Activated T-helper 2 cell treated with anti-CD3 and anti-CD28 coated beads, Interferon-gamma antibody, Interleukin-2, Interleukin-4, amounts not matched to agents 10 μg/mL and 5 μg/mL and 100 μg/mL, durations not matched to agents 14 hours and 24 hours and 36 hours (primary cell): ENCODE measurements around the gene FAM163A. TPM values are rescaled to one million over a fixed set of nuclear protein-coding genes. Genes with fewer than 3 reads are reported as not detected.

Source experiments
- DNase-seq: peaks from one replicate; pipeline ENCODE4 v3.0.0; 2021; ENCODE audit warnings: low spot score
- H3K27ac Mint-ChIP-seq: one replicate; pipeline ENCODE4 v1.8.0; 2021; ENCODE audit warnings: mixed read lengths
- H3K27me3 Mint-ChIP-seq: one replicate; pipeline ENCODE4 v1.8.0; 2021; ENCODE audit warnings: low read depth, mixed read lengths
- H3K36me3 Mint-ChIP-seq: one replicate; pipeline ENCODE4 v1.8.0; 2021; ENCODE audit warnings: low read depth, mixed read lengths
- H3K4me1 Mint-ChIP-seq: one replicate; pipeline ENCODE4 v1.8.0; 2021; ENCODE audit warnings: low read depth, mixed read lengths
- H3K4me3 Mint-ChIP-seq: one replicate; pipeline ENCODE4 v1.8.0; 2021; ENCODE audit warnings: low read depth, mild to moderate bottlenecking, moderate library complexity, mixed read lengths
- H3K9me3 Mint-ChIP-seq: one replicate; pipeline ENCODE4 v1.8.0; 2021; ENCODE audit warnings: mixed read lengths
- intact Hi-C: fragments of 100-400 bp; cut with micrococcal nuclease; formaldehyde crosslinking; loops from one replicate; pipeline ENCODE4 v1.15.1; 2023
- total RNA-seq: library from RNA; stranded (reverse); gene quantifications from 2 replicates; pipeline ENCODE4 v1.2.3, GENCODE V29; 2022

The FAM163A gene
- total RNA-seq, 1 donor from 2014 or later = not detected

DNA sequence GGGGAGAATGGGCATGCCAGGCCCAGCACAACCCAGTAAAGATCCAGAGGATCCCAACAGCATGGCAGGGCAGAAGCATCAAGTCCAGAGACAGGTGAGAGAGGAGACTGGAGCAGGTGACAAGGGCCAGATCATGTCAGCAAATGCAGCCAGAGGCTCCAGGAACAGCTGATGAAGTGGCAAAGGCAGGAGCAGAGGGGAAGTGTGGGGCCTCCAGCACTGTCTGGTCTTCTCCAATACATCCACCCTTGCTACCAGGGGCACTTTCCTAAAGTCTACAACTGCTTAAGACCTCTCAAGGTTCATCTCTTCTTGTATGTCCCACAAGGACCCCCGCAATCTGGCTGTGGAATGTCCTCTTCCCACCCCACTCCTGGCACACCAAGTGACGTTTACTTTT is 17.4 kb downstream of the FAM163A start:
- Mint-ChIP-seq H3K36me3 (no peaks in the 10 kb centered on the region), H3K4me3 (no peak overlapping the region), H3K27me3 (peaks cover 8% of the 10 kb centered on the region), H3K27ac (no peak overlapping the region), H3K9me3 (no peaks in the 10 kb centered on the region), H3K4me1 (no peaks in the 10 kb centered on the region)
- intact Hi-C loops = no loop called here
- DNase-seq = no peak

DNA sequence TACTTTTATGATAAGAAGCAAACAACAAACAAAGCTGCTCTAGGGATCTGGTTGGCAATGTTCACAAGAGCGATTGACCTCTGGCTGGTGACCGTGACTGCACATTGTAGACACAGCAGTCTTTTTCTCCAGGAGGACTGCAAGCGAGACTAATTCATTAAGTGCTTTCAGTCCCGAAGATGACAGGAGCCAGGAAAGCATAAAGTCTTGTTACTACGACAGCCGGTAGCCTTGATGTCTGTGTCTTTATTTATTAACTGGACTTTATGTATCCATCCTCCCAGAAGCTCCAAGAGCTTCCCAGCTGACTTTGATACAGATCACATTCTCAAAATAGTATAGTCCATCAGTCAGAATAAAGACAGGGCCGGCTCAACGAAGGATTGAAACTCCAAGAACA is 18.2 kb downstream of the FAM163A start:
- Mint-ChIP-seq H3K4me3 (no peak overlapping the region), H3K4me1 (no peaks in the 10 kb centered on the region), H3K36me3 (no peaks in the 10 kb centered on the region), H3K27me3 (peaks cover 8% of the 10 kb centered on the region), H3K27ac (no peak overlapping the region), H3K9me3 (no peaks in the 10 kb centered on the region)
- DNase-seq = no peak
- intact Hi-C loops = no loop called here

DNA sequence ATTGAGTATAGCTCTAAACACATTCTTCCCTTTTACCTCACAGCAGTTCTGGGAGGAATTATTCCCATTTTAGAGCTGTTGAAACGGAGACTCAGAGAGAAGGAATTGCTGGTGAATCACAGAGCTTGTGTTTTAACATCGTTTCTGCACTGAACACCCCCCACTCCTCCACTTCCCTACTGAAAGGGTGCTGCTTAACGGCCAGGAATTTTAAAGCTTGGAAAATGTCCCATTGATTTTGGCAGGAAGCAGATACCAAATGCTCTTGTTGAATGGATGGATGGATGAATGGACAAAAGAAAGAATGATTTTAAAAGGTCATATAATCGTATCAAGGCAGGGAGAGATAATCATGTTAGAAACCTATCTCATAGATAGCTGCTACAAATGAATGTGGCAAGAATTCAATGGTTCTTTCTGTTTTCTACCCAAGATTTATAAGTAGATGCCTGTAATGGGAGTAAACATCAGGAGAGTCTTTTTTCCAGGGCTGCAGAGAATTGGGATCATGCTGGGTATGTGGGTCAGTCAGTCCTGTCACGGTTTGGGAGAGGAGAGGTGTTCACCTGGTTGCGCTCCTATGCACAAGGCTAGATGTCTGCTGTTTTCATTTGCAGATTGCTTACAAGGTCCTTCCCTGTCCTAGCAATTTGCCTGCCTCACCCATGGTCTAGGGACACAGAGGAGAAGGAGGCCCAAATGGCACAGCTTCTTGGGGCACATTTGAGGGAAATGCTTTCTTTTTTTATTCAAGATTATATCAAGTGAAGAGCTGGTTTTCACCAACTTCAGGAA is 19.0 kb downstream of the FAM163A start:
- intact Hi-C loops = no loop called here

GRCh38 chr1:179767177-179767581 is 24.1 kb downstream of the FAM163A start:
- no peaks in the 10 kb centered on the region for H3K4me1 Mint-ChIP-seq
- H3K27me3 Mint-ChIP-seq = peaks cover 6% of the 10 kb centered on the region
- no peak overlapping the region for H3K27ac Mint-ChIP-seq
- no peak for DNase-seq
- no peaks in the 10 kb centered on the region for H3K36me3 Mint-ChIP-seq
- H3K4me3 Mint-ChIP-seq = no peak overlapping the region
- H3K9me3 Mint-ChIP-seq = no peaks in the 10 kb centered on the region
- intact Hi-C loops = no loop called here

More for the DNA sequence above, 19.0 kb downstream of the FAM163A start:
- Mint-ChIP-seq H3K4me3 (no peak overlapping the region), H3K4me1 (no peaks in the 10 kb centered on the region), H3K9me3 (no peaks in the 10 kb centered on the region), H3K27me3 (peaks cover 8% of the 10 kb centered on the region), H3K36me3 (no peaks in the 10 kb centered on the region), H3K27ac (no peak overlapping the region)
- DNase-seq = no peak

DNA sequence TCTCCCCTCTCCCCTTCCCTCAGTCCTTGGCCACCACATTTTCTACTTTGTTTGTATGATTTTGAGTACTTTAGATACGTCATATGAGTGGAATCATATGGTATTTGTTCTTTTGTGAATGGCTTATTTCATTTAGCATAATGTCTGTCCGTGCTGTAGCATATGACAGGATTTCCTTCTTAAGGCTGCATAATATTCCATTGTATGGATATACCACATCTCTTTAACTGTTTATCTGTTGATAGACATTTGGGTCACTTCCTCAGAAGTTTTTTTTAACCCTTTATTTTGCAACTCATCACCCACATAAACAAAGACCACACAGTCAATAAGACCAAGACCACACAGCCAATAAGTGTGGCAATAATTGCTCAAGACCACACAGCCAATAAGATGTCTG is 24.9 kb downstream of the FAM163A start:
- Mint-ChIP-seq H3K4me3 (no peak overlapping the region), H3K4me1 (no peaks in the 10 kb centered on the region), H3K36me3 (no peaks in the 10 kb centered on the region), H3K27me3 (peaks cover 6% of the 10 kb centered on the region), H3K9me3 (no peaks in the 10 kb centered on the region), H3K27ac (no peak overlapping the region)
- DNase-seq = no peak
- intact Hi-C loops = no loop called here

GRCh38 chr1:179770887-179771502 is 27.9 kb downstream of the FAM163A start:
- H3K27ac Mint-ChIP-seq = no peak overlapping the region
- intact Hi-C loops = no loop called here

DNA sequence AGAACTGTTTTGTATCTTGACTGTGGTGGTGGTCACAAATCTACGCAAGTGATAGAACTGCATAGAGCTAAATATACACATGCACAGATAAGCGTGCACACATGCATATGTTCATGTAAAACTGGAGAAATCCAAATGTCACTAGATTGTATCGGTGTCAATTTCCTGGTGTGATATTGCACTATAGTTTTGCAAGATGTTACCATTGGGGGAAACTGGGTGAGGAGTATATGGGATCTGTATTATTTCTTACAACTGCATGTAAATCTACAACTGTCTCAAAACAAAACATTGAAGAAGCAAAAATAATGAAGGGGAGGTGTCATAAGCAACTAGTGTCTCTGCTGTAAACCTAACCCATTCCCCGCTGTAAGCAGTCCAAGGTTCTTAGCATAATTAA is 30.2 kb downstream of the FAM163A start:
- Mint-ChIP-seq H3K4me3 (no peak overlapping the region), H3K9me3 (no peaks in the 10 kb centered on the region), H3K27ac (no peak overlapping the region), H3K36me3 (no peaks in the 10 kb centered on the region), H3K4me1 (no peaks in the 10 kb centered on the region), H3K27me3 (no peaks in the 10 kb centered on the region)
- DNase-seq = no peak
- intact Hi-C loops = no loop called here

More at GRCh38 chr1:179770887-179771502, 27.9 kb downstream of the FAM163A start:
- no peaks in the 10 kb centered on the region for H3K9me3 Mint-ChIP-seq
- no peaks in the 10 kb centered on the region for H3K4me1 Mint-ChIP-seq
- H3K27me3 Mint-ChIP-seq = no peaks in the 10 kb centered on the region
- no peak overlapping the region for H3K4me3 Mint-ChIP-seq
- no peaks in the 10 kb centered on the region for H3K36me3 Mint-ChIP-seq
- no peak for DNase-seq

DNA sequence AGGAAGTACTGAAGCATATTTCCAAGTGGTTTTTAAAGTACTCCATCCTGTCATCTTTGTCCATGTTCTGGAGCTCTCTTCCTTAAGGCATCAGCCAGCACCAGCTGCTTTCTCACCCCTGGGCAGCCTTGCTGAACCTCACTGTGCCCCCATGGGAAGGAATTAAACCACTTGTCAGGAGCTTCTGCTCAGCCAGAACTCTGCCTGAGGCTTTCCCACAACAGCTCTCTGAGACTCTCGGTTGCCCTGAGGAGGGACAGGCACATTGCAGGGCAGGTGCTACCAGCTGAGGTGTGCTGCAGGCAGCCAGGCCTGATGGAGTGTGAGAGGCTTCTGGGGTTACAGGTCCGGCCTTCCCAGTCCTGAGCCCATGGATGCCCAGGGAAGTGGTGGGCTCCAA is 30.9 kb downstream of the FAM163A start:
- H3K36me3 Mint-ChIP-seq = no peaks in the 10 kb centered on the region
- DNase-seq = no peak
- intact Hi-C loops = no loop called here
- H3K4me1 Mint-ChIP-seq = no peaks in the 10 kb centered on the region
- no peak overlapping the region for H3K27ac Mint-ChIP-seq
- H3K4me3 Mint-ChIP-seq = no peak overlapping the region
- peaks cover 2% of the 10 kb centered on the region for H3K27me3 Mint-ChIP-seq
- no peaks in the 10 kb centered on the region for H3K9me3 Mint-ChIP-seq

DNA sequence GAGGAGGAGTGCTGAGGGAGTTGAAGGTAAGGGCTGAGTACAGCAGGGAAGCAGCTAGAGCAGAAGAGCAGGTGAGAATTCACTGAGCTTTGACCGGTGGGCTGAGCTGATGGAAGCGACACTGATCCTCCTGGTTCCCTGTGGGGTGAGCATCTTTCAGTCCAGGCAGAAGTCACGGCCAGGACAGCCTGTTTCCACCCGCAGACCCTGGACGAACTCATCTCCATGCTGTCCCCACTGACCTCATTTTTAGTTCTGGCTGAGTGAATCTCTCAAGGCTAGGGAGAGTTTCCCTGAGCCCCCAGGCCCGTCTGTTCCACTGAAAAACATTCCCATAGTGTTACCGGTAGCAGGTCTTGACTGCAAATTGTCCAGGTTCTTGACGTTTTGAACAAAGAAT is 31.5 kb downstream of the FAM163A start:
- Mint-ChIP-seq H3K4me3 (no peak overlapping the region), H3K36me3 (no peaks in the 10 kb centered on the region), H3K27ac (no peak overlapping the region), H3K27me3 (peaks cover 2% of the 10 kb centered on the region), H3K4me1 (no peaks in the 10 kb centered on the region), H3K9me3 (no peaks in the 10 kb centered on the region)
- DNase-seq = no peak
- intact Hi-C loops = no loop called here

GRCh38 chr1:179775009-179775408 is 31.9 kb downstream of the FAM163A start:
- H3K4me1 Mint-ChIP-seq = no peaks in the 10 kb centered on the region
- H3K36me3 Mint-ChIP-seq = no peaks in the 10 kb centered on the region
- H3K9me3 Mint-ChIP-seq = no peaks in the 10 kb centered on the region
- no peak for DNase-seq
- peaks cover 2% of the 10 kb centered on the region for H3K27me3 Mint-ChIP-seq
- no peak overlapping the region for H3K4me3 Mint-ChIP-seq
- intact Hi-C loops = no loop called here
- no peak overlapping the region for H3K27ac Mint-ChIP-seq

DNA sequence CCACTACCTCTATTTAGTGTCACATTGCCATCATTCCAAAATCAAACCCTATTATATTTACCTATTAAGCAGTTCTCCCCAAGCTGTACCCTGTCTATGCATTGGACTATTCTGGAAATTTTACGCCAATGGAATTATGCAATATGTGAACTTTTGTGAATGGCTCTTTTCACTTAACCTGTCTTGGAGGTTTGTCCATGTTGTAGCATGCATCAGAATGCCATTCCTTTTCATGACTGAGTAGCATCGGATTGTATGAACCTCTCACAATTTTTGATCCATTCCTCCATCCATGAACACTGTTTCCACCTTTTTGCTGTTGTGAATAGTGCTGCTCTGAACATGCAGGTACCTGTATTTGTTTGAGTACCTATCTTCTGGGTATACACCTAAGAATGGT is 33.7 kb downstream of the FAM163A start:
- Mint-ChIP-seq H3K36me3 (no peaks in the 10 kb centered on the region), H3K9me3 (no peaks in the 10 kb centered on the region), H3K27me3 (peaks cover 2% of the 10 kb centered on the region), H3K4me1 (no peaks in the 10 kb centered on the region), H3K4me3 (no peak overlapping the region), H3K27ac (no peak overlapping the region)
- no peak for DNase-seq
- intact Hi-C loops = no loop called here

DNA sequence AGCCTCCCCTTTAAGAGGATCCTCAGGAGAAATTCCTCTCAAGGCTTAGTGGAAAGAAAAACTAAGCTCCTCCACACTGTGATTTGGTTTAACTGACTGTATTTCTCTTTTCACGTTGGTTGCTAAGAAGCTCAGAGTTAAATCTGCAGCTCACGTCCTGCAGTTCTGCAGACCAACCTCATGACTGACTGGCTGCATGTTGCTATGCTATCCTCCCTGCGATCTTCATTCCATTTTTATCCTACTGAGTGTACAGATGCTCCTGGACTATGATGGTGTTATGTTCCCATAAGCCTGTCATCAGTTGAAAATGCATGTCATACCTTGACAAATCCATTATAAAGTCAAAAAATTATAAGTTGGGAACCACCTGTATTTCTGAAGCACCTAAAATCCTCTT is 34.6 kb downstream of the FAM163A start:
- Mint-ChIP-seq H3K27me3 (peaks cover 2% of the 10 kb centered on the region), H3K4me1 (no peaks in the 10 kb centered on the region), H3K27ac (no peak overlapping the region), H3K36me3 (no peaks in the 10 kb centered on the region), H3K4me3 (no peak overlapping the region), H3K9me3 (no peaks in the 10 kb centered on the region)
- no peak for DNase-seq
- intact Hi-C loops = no loop called here

GRCh38 chr1:179779645-179780272 is 36.7 kb downstream of the FAM163A start:
- Mint-ChIP-seq H3K9me3 (no peaks in the 10 kb centered on the region), H3K4me3 (no peak overlapping the region), H3K27ac (no peak overlapping the region), H3K36me3 (no peaks in the 10 kb centered on the region), H3K4me1 (no peaks in the 10 kb centered on the region), H3K27me3 (peaks cover 7% of the 10 kb centered on the region)
- DNase-seq = no peak
- intact Hi-C loops = no loop called here
